Uterus (tissue), 4 donors: ENCODE data around the gene LINGO1. TPM values are rescaled to one million over a fixed set of nuclear protein-coding genes. Genes with fewer than 3 reads are reported as not detected.

Experiments
- DNase-seq, 2 donors: peaks; one replicate each; pipeline ENCODE4 v3.0.0-alpha.2; 2019 to 2020
- H3K27ac ChIP-seq, 2 donors: fragments of 200-600 bp; sonication (generic); 1 replicate in 1 of 2; 2 replicates in 1 of 2; pipeline ENCODE4 v1.5.1; 2016 to 2018
- H3K27me3 ChIP-seq, 2 donors: fragments of 200-600 bp; sonication (generic); one replicate each; pipeline ENCODE4 v1.5.1; 2018 to 2019; ENCODE audit warnings: control low read depth in 1 of 2
- H3K36me3 ChIP-seq, 2 donors: fragments of 200-600 bp; sonication (generic); one replicate each; pipeline ENCODE4 v1.5.1; 2019; ENCODE audit warnings: control low read depth in 1 of 2
- H3K4me1 ChIP-seq, 2 donors: fragments of 200-600 bp; sonication (generic); one replicate each; pipeline ENCODE4 v1.5.1; 2018 to 2019; ENCODE audit warnings: control low read depth in 1 of 2
- H3K4me3 ChIP-seq, 2 donors: fragments of 200-600 bp; sonication (generic); 1 replicate in 1 of 2; 2 replicates in 1 of 2; pipeline ENCODE4 v1.5.1; 2018 to 2019; ENCODE audit warnings: mild to moderate bottlenecking in 1 of 2
- H3K9me3 ChIP-seq, 2 donors: fragments of 200-600 bp; sonication (generic); one replicate each; pipeline ENCODE4 v1.5.1; 2019; ENCODE audit warnings: control low read depth in 1 of 2
- POLR2A ChIP-seq, 2 donors: fragments of 450-650 bp; IDR thresholded peaks; one replicate each; pipeline ENCODE4 v1.6.1; 2016; ENCODE audit warnings: antibody characterized with exemption in 2 of 2, mild to moderate bottlenecking in 1 of 2, moderate library complexity in 1 of 2
- intact Hi-C: fragments of 100-400 bp; cut with DNase I; formaldehyde crosslinking; loops from one replicate; pipeline ENCODE4 v1.15.1; 2023; ENCODE audit warnings: low total_unique reads
- total RNA-seq, 4 donors: library from RNA; depleted of rRNA in 3 of 4; stranded (reverse); fragments of >200 nt in 3 of 4; gene quantifications; one replicate each; pipeline versions ENCODE4 v1.1.0 to v1.2.4, GENCODE V29; 2014 to 2023
- TF ChIP-seq, protein P1 (sequence below), 4 experiments: fragments of 200-600 bp in 2 of 4; fragments of 450-650 bp in 2 of 4; sonication (generic) in 2 of 4; IDR thresholded peaks; one replicate each; pipeline ENCODE4 v1.5.1; 2016 to 2019; ENCODE audit warnings: antibody characterized with exemption in 4 of 4, mild to moderate bottlenecking in 2 of 4, moderate library complexity in 1 of 4
- donor health status: DM: yes; HTN: yes; CAD: no.

Gene LINGO1
- total RNA-seq, 4 donors from 2014 or later: 0.26 to 9.6 (median 8.4) TPM; not detected in 1

GRCh38 chr15:77667338-77668234 is 34.9 kb upstream of the LINGO1 start:
- H3K36me3 ChIP-seq: no peaks in the 10 kb centered on the region
- H3K4me3 ChIP-seq: no peak overlapping the region
- TF ChIP-seq, protein P1, sequence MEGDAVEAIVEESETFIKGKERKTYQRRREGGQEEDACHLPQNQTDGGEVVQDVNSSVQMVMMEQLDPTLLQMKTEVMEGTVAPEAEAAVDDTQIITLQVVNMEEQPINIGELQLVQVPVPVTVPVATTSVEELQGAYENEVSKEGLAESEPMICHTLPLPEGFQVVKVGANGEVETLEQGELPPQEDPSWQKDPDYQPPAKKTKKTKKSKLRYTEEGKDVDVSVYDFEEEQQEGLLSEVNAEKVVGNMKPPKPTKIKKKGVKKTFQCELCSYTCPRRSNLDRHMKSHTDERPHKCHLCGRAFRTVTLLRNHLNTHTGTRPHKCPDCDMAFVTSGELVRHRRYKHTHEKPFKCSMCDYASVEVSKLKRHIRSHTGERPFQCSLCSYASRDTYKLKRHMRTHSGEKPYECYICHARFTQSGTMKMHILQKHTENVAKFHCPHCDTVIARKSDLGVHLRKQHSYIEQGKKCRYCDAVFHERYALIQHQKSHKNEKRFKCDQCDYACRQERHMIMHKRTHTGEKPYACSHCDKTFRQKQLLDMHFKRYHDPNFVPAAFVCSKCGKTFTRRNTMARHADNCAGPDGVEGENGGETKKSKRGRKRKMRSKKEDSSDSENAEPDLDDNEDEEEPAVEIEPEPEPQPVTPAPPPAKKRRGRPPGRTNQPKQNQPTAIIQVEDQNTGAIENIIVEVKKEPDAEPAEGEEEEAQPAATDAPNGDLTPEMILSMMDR (IDR thresholded peaks at IDR 0.05): no peak
- no peaks in the 10 kb centered on the region for H3K27me3 ChIP-seq
- intact Hi-C loops: no loop called here
- H3K9me3 ChIP-seq: no peaks in the 10 kb centered on the region
- no peak overlapping the region for H3K27ac ChIP-seq
- no peak for DNase-seq
- H3K4me1 ChIP-seq: no peaks in the 10 kb centered on the region

DNA sequence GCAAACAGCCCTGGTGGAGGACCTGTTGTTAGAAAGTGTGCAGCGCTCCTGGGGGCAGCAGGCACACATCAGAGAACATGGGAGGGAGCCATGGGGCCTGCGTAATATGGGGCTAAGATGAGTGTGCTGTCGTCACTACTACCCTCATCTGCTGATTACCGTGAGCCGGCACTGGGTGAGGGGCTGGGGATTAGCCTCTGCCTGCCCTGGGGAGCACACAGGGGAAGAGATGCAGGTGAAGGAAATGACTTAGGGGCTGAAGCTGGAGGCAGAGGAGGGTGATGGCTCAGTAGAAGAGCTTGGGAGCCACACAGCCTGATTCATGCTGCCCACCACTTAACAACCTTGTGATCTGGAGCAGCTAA is 33.6 kb upstream of the LINGO1 start:
- no peak for DNase-seq

DNA sequence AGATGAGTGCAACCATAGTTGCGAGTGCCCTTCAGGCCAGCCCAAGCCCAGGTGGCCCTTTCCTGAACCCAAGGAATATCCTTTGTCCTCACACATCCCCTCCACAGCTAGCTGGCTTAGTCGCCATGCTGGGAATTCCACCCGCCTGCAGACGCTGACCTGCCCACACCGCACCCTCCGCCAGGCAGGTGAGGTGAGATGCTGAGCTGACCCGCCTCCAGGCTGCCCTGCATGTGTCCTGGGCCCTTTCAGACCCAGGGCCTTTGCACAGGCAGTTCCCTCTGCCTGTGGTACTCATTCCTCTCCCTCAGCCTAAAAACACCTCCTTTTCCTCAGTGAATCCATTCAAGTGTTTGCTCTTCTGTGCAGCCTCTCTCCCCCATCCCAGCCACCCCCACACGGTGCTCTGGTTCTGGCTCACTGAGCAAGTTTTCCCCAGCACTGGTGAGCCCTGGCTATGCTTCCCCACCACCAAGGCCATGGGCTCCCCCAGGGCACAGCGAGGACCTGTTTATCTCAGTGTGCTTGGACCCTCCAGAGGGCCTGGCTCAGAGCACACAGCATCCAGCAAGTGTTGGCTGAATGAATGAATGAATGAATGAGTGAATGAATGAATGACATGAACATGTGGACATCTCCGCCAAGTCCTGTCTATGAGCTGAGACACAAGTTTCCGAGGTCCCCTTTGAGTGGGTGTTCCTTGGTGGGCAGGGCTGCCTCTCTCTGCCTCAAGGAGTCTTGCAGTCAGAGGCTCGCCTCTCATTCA is 33.0 kb upstream of the LINGO1 start:
- no peaks in the 10 kb centered on the region for H3K27me3 ChIP-seq
- TF ChIP-seq POLR2A (IDR thresholded peaks at IDR 0.05): no peak
- TF ChIP-seq, protein P1 (IDR thresholded peaks at IDR 0.05): no peak
- no peaks in the 10 kb centered on the region for H3K36me3 ChIP-seq
- no peak overlapping the region for H3K27ac ChIP-seq
- intact Hi-C loops: no loop called here
- no peaks in the 10 kb centered on the region for H3K9me3 ChIP-seq
- DNase-seq: no peak
- no peaks in the 10 kb centered on the region for H3K4me1 ChIP-seq
- no peak overlapping the region for H3K4me3 ChIP-seq

More for the DNA sequence above, 33.6 kb upstream of the LINGO1 start:
- Histone ChIP-seq H3K27ac (no peak overlapping the region), H3K36me3 (no peaks in the 10 kb centered on the region), H3K4me1 (no peaks in the 10 kb centered on the region), H3K4me3 (no peak overlapping the region), H3K27me3 (no peaks in the 10 kb centered on the region), H3K9me3 (no peaks in the 10 kb centered on the region)
- TF ChIP-seq, protein P1 (IDR thresholded peaks at IDR 0.05): no peak
- no peak for TF ChIP-seq POLR2A (IDR thresholded peaks at IDR 0.05)
- intact Hi-C loops: no loop called here

DNA sequence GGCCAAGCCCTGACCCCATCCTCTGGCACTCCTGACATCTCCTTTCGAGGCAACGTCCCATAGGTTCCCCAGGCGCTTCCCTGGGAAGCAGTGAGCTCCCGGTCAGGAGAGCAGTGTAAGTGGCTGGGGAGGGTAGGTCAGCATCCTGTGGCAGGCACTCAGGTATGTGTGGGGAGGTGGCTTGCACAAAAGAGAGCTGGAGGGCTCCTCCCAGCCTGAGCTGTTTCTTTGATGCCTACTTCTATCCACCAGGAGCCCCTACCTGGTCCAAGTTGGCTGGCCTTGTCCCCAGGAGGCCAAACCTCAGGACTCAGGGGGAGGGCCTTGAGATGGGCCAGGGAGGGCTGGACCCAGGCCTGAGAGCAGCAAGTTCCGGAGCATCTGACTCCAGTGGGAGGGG is 31.7 kb upstream of the LINGO1 start:
- DNase-seq: no peak
- no peak overlapping the region for H3K27ac ChIP-seq
- H3K9me3 ChIP-seq: no peaks in the 10 kb centered on the region
- H3K27me3 ChIP-seq: no peaks in the 10 kb centered on the region
- no peak for TF ChIP-seq POLR2A (IDR thresholded peaks at IDR 0.05)
- H3K4me3 ChIP-seq: no peak overlapping the region
- no peaks in the 10 kb centered on the region for H3K4me1 ChIP-seq
- H3K36me3 ChIP-seq: no peaks in the 10 kb centered on the region
- intact Hi-C loops: no loop called here

GRCh38 chr15:77663256-77663655 is 30.5 kb upstream of the LINGO1 start:
- Histone ChIP-seq H3K27ac (no peak overlapping the region), H3K4me1 (no peaks in the 10 kb centered on the region), H3K4me3 (no peak overlapping the region), H3K27me3 (no peaks in the 10 kb centered on the region), H3K9me3 (no peaks in the 10 kb centered on the region), H3K36me3 (no peaks in the 10 kb centered on the region)
- no peak for DNase-seq
- no peak for TF ChIP-seq POLR2A (IDR thresholded peaks at IDR 0.05)
- TF ChIP-seq, protein P1 (IDR thresholded peaks at IDR 0.05): no peak
- intact Hi-C loops: no loop called here
